GM12878 (cell line): ENCODE data around the gene EEF2K. TPM values are rescaled to one million over a fixed set of nuclear protein-coding genes. Genes with fewer than 3 reads are reported as not detected.
A peak's percentile ranks its signal among the peaks of the same experiment; 100 is the strongest.

ENCODE experiments used
- BCL3 ChIP-seq: IDR thresholded peaks from 2 replicates; pipeline ENCODE4 v1.6.1; 2011; ENCODE audit warnings: borderline replicate concordance, low read depth, mild to moderate bottlenecking, moderate library complexity, low read length; ENCODE audit not compliant: insufficient read depth, poor library complexity, severe bottlenecking
- GABPA ChIP-seq: IDR thresholded peaks from 2 replicates; pipeline ENCODE4 v1.6.1; 2014; ENCODE audit warnings: antibody characterized with exemption, low read depth, mild to moderate bottlenecking, inconsistent platforms
- JUND ChIP-seq: IDR thresholded peaks from 2 replicates; pipeline ENCODE4 v1.6.1; 2012; ENCODE audit warnings: low read depth, mild to moderate bottlenecking, low read length, improper control_type of control experiment, moderate library complexity
- LARP7 ChIP-seq: fragments of 450-650 bp; IDR thresholded peaks from 2 replicates; pipeline ENCODE4 v1.6.1; 2017; ENCODE audit warnings: mild to moderate bottlenecking
- NFIC ChIP-seq: IDR thresholded peaks from 2 replicates; pipeline ENCODE4 v1.6.1; 2012; ENCODE audit warnings: low read depth, mild to moderate bottlenecking, inconsistent platforms, low read length, moderate library complexity
- NR2C1 ChIP-seq: fragments of 450-650 bp; IDR thresholded peaks from 2 replicates; pipeline ENCODE4 v1.6.1; 2017; ENCODE audit warnings: antibody characterized with exemption, mild to moderate bottlenecking, moderate library complexity
- NR2C2 ChIP-seq: IDR thresholded peaks from 2 replicates; pipeline ENCODE4 v1.6.1; 2011; ENCODE audit warnings: borderline replicate concordance, low read depth; ENCODE audit not compliant: control insufficient read depth, insufficient read length
- NR2F1 ChIP-seq: fragments of 450-650 bp; conservative IDR thresholded peaks from 2 replicates; pipeline ENCODE4 v1.6.1; 2017; ENCODE audit warnings: mild to moderate bottlenecking
- RAD21 ChIP-seq: IDR thresholded peaks from 2 replicates; pipeline ENCODE4 v1.6.1; 2011; ENCODE audit warnings: mild to moderate bottlenecking, low read depth, low read length, moderate library complexity; ENCODE audit not compliant: insufficient read depth
- SMARCA5 ChIP-seq: fragments of 450-650 bp; IDR thresholded peaks from 2 replicates; pipeline ENCODE4 v1.6.1; 2017; ENCODE audit warnings: mild to moderate bottlenecking
- STAT3 ChIP-seq: IDR thresholded peaks from 2 replicates; pipeline ENCODE4 v1.6.1; 2011; ENCODE audit warnings: low read depth, low read length, improper control_type of control experiment
- SUPT20H ChIP-seq: IDR thresholded peaks from 2 replicates; pipeline ENCODE4 v1.6.1; 2011; ENCODE audit warnings: low read depth, mild to moderate bottlenecking, low read length, moderate library complexity, borderline replicate concordance; ENCODE audit not compliant: control insufficient read depth
- TCF12 ChIP-seq: IDR thresholded peaks from 2 replicates; pipeline ENCODE4 v1.6.1; 2011; ENCODE audit warnings: low read depth, mild to moderate bottlenecking, low read length
- TCF7 ChIP-seq: IDR thresholded peaks from 2 replicates; pipeline ENCODE4 v1.6.1; 2014; ENCODE audit warnings: antibody characterized with exemption, borderline replicate concordance
- ZBTB40 ChIP-seq: fragments of 450-650 bp; IDR thresholded peaks from 2 replicates; pipeline ENCODE4 v1.6.1; 2016; ENCODE audit warnings: mild to moderate bottlenecking, moderate library complexity, borderline replicate concordance
- polyA plus RNA-seq, 11 experiments: library from polyadenylated mRNA; depleted of rRNA in 4 of 11; unstranded in 6 of 11; stranded (reverse) in 5 of 11; fragments of >200 nt; fragmentation: Nextera tagmentation in 4 of 11; fragmentation: Illumina TruSeq in 1 of 11; extraction: Ambion mirVana in 4 of 11; extraction: Trizol in 1 of 11; gene quantifications; 1 replicate in 1 of 11; 2 replicates in 10 of 11; pipeline versions ENCODE4 v1.2.1 to v1.2.3, GENCODE V29; 2011 to 2016; ENCODE audit warnings: inconsistent platforms in 2 of 11, missing spikeins in 2 of 11, low read depth in 1 of 11
- total RNA-seq, 4 experiments: library from RNA; depleted of rRNA in 3 of 4; stranded (reverse); fragments of >200 nt in 3 of 4; fragmentation: Illumina TruSeq in 1 of 4; extraction: Trizol in 1 of 4; gene quantifications; 2 replicates each; pipeline versions ENCODE4 v1.2.1 to v1.2.3, GENCODE V29; 2013 to 2021
- TF ChIP-seq, protein P1 (sequence below): fragments of 450-650 bp; IDR thresholded peaks from 2 replicates; pipeline ENCODE4 v1.6.1; 2018; ENCODE audit warnings: mild to moderate bottlenecking, low read depth, moderate library complexity; ENCODE audit not compliant: partially characterized antibody
- TF ChIP-seq, protein P2 (sequence below): fragments of 450-650 bp; IDR thresholded peaks from 2 replicates; pipeline ENCODE4 v1.6.1; 2014; ENCODE audit warnings: mild to moderate bottlenecking
- TF ChIP-seq, protein P3 (sequence below): IDR thresholded peaks from 2 replicates; pipeline ENCODE4 v1.6.1; 2012; ENCODE audit warnings: low read depth, low read length, improper control_type of control experiment

The EEF2K gene
- total and polyA plus RNA-seq, 10 of the 15 experiments (the other 5 are each of a cell fraction or from before 2014, with no cell fraction given): 2.0 to 29.6 (median 12.2) TPM

- no peak for TF ChIP-seq BCL3
- no peak for TF ChIP-seq STAT3
- TF ChIP-seq NFIC: no peak
- no peak for TF ChIP-seq NR2C2
- TF ChIP-seq, protein P1, sequence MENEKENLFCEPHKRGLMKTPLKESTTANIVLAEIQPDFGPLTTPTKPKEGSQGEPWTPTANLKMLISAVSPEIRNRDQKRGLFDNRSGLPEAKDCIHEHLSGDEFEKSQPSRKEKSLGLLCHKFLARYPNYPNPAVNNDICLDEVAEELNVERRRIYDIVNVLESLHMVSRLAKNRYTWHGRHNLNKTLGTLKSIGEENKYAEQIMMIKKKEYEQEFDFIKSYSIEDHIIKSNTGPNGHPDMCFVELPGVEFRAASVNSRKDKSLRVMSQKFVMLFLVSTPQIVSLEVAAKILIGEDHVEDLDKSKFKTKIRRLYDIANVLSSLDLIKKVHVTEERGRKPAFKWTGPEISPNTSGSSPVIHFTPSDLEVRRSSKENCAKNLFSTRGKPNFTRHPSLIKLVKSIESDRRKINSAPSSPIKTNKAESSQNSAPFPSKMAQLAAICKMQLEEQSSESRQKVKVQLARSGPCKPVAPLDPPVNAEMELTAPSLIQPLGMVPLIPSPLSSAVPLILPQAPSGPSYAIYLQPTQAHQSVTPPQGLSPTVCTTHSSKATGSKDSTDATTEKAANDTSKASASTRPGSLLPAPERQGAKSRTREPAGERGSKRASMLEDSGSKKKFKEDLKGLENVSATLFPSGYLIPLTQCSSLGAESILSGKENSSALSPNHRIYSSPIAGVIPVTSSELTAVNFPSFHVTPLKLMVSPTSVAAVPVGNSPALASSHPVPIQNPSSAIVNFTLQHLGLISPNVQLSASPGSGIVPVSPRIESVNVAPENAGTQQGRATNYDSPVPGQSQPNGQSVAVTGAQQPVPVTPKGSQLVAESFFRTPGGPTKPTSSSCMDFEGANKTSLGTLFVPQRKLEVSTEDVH: no peak
- peak; percentile 23; the same call in 1 of the 2 replicates for TF ChIP-seq SMARCA5
- 0 out of 2 replicates have a peak, but pooled peaks have one; percentile 6 for TF ChIP-seq NR2C1
- TF ChIP-seq, protein P2, sequence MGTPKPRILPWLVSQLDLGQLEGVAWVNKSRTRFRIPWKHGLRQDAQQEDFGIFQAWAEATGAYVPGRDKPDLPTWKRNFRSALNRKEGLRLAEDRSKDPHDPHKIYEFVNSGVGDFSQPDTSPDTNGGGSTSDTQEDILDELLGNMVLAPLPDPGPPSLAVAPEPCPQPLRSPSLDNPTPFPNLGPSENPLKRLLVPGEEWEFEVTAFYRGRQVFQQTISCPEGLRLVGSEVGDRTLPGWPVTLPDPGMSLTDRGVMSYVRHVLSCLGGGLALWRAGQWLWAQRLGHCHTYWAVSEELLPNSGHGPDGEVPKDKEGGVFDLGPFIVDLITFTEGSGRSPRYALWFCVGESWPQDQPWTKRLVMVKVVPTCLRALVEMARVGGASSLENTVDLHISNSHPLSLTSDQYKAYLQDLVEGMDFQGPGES: no peak; the same call in 1 of the 2 replicates
- peak; percentile 51; the same call in 1 of the 2 replicates for TF ChIP-seq LARP7
- no peak for TF ChIP-seq SUPT20H
- TF ChIP-seq, protein P3, sequence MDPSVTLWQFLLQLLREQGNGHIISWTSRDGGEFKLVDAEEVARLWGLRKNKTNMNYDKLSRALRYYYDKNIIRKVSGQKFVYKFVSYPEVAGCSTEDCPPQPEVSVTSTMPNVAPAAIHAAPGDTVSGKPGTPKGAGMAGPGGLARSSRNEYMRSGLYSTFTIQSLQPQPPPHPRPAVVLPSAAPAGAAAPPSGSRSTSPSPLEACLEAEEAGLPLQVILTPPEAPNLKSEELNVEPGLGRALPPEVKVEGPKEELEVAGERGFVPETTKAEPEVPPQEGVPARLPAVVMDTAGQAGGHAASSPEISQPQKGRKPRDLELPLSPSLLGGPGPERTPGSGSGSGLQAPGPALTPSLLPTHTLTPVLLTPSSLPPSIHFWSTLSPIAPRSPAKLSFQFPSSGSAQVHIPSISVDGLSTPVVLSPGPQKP: no peak
- TF ChIP-seq TCF12: no peak
- no peak for TF ChIP-seq GABPA
- no peak for TF ChIP-seq RAD21
- no peak; the same call in 1 of the 2 replicates for TF ChIP-seq ZBTB40
- no peak for TF ChIP-seq TCF7
- TF ChIP-seq JUND: no peak
- TF ChIP-seq NR2F1: peak; percentile 96
Measured at GRCh38 chr16:22217890-22218730, 12.0 kb downstream of the EEF2K start (continued).
